ENCODE results near the gene ZNF212.

- TF ChIP-seq CTCF (IDR thresholded peaks at IDR 0.05) (no peak), POLR2A (IDR thresholded peaks at IDR 0.05) (no peak)
Measured at GRCh38 chr7:149293946-149294633, 54.6 kb downstream of the ZNF212 start.
